Bronchial epithelial cell (primary cell): Measurements from ENCODE around the gene AP5S1. TPM values are rescaled to one million over a fixed set of nuclear protein-coding genes. Genes with fewer than 3 reads are reported as not detected.

Experiments
- DNase-seq: peaks from one replicate; pipeline ENCODE4 v3.0.0-alpha.2; 2010; ENCODE audit warnings: low read depth
- FAIRE-seq: peaks from 2 replicates; lab custom pipeline; 2011; peaks lifted over from hg19 to GRCh38; lab: Jason Lieb, UNC
- H3K27me3 ChIP-seq: 2 replicates; pipeline ENCODE4 v1.5.1; 2011; ENCODE audit warnings: low read length; ENCODE audit not compliant: control insufficient read depth, insufficient read depth
- H3K36me3 ChIP-seq: 2 replicates; pipeline ENCODE4 v1.5.1; 2011; ENCODE audit warnings: low read length; ENCODE audit not compliant: control insufficient read depth, insufficient read depth
- H3K4me3 ChIP-seq: 2 replicates; pipeline ENCODE4 v1.5.1; 2011; ENCODE audit warnings: mild to moderate bottlenecking, low read depth, low read length, control low read depth
- total RNA-seq: library from RNA; depleted of rRNA; stranded (reverse); fragments of >200 nt; gene quantifications from 2 replicates; pipeline ENCODE4 v1.2.1, GENCODE V29; 2014
- TF ChIP-seq, protein P1 (sequence below): IDR thresholded peaks from 2 replicates; pipeline ENCODE4 v1.5.1; 2011; ENCODE audit warnings: mild to moderate bottlenecking, moderate library complexity, low read length, control low read depth, inconsistent platforms; ENCODE audit not compliant: insufficient read depth, severe bottlenecking

AP5S1 gene
- total RNA-seq, 1 donor from 2014 or later, result 12.4 TPM

DNA sequence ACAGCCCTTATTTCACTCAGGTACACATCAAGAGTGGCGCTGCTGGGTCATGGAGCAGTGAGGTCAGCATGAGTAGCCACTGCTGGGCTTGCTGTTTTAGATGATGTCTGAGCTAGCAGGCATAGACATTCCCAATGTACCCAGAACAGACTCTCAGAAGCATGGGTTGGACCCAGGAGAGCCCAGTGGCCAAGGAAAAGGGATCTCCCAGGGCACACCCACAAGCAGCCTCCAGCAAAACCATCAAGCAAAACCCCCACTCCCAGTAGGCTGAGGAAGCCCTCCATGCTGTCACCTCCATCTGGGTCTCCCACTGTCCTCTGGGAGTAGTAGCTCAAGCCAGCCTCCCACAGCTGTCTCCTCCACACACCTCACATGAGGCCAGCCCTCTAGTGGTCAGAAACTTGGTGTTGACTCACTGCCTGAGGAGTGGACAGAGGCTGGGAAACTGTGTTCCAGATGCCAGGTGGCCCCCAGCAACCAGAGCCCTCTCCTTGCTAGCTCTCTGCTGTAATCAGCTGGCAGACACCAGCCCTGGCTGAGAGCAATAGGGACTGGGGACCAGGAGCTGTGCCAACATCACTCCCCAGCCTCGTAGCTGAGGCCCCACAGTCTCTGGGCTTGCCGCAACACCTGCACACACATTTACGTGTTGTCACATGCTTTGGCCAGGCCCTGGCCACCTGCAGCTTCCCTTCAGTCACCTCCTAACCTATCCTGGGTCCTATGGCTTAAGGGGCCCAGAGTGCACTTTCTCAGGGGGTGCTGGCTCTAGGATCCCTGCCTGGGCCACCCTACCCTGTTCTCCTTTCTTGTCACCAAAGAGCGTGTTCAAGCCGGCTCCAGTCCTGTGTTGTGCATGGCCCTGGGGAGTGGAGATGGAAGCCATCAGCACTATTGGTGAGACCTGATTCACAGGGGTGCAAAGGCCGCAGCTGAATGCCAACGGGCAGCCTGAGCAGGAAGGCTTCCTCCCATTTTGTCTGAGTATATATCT is 1.9 kb upstream of the AP5S1 start:
- Histone ChIP-seq H3K27me3 (no peaks in the 10 kb centered on the region), H3K4me3 (no peak overlapping the region), H3K36me3 (peaks cover 6% of the 10 kb centered on the region)
- DNase-seq (peak; percentile 63), FAIRE-seq (no peak)
- TF ChIP-seq, protein P1, sequence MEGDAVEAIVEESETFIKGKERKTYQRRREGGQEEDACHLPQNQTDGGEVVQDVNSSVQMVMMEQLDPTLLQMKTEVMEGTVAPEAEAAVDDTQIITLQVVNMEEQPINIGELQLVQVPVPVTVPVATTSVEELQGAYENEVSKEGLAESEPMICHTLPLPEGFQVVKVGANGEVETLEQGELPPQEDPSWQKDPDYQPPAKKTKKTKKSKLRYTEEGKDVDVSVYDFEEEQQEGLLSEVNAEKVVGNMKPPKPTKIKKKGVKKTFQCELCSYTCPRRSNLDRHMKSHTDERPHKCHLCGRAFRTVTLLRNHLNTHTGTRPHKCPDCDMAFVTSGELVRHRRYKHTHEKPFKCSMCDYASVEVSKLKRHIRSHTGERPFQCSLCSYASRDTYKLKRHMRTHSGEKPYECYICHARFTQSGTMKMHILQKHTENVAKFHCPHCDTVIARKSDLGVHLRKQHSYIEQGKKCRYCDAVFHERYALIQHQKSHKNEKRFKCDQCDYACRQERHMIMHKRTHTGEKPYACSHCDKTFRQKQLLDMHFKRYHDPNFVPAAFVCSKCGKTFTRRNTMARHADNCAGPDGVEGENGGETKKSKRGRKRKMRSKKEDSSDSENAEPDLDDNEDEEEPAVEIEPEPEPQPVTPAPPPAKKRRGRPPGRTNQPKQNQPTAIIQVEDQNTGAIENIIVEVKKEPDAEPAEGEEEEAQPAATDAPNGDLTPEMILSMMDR, result peak; percentile 85

DNA sequence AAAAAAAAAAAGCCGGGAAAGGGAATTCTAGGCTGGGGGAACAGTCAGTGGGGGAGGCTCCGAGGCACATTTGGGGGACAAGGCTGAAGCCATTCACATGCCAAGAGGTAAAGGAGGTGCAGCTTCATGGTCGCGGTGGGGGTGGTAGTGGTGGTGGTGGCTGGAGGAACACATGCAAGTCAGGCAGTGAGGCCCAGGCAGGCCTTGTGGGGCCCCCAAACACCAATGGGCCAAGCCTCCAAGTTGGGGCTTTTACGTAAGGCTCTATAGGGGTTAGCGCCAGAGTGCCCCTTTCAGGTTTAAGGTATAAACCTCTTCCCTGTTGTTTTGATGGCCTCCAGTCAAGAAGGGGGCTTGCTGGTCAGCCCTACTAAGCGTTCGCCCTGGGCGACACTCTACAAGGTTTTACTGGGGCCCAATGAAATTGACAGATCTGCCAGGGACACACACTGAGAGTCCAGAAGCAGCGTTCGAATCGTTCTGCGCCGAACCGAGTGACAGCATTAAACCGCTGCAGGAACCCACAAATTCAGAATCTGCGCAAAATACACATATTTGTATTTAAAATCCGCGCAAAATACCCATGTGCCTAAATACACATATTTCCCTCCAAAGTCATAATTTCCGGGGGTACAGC is 818 bp upstream of the AP5S1 start:
- FAIRE-seq (no peak), DNase-seq (no peak)
- Histone ChIP-seq H3K27me3 (no peaks in the 10 kb centered on the region), H3K4me3 (peak overlapping the region; percentile 56), H3K36me3 (peaks cover 16% of the 10 kb centered on the region)
- TF ChIP-seq, protein P1, result no peak

DNA sequence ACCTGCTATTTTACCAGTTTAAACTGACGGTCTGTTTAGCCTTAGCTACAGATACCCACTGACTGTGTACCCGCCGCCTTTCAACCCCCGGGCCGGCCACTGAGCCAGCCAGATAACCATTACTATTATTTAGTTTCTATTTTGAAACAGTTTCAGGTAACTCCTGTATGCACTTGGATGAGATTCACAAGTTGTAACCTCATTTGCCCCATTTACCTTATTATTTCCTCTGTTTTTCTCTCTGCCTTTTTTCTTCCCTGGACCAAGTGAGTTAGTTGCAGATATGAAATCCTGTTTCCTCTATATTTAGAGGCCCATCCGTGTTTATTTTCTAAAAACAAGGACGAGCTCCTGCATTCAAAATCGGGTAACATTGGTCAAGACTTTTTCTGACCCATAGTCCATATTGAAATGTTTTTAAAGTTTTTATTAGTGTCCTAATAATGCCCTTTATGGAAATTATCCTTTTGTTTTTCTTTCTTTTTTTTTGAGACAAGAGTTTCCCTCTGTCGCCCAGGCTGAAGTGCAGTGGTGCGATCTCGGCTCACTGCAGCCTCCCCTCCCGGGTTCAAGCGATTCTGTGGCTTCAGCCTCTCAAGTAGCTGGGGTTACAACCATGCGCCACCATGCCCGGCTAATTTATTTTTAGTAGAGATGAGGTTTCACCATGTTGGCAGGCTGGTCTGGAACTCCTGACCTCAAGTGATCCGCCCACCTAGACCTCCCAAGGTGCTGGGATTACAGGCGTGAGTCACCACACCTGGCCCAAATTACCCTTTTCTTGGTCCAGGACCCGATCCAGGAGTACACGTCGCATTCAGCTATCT is 767 bp downstream of the AP5S1 start:
- H3K4me3 ChIP-seq, result peak overlapping the region; percentile 56
- FAIRE-seq (no peak), DNase-seq (no peak)
- H3K36me3 ChIP-seq, result peaks cover 19% of the 10 kb centered on the region
- TF ChIP-seq, protein P1, result no peak
- no peaks in the 10 kb centered on the region for H3K27me3 ChIP-seq

DNA sequence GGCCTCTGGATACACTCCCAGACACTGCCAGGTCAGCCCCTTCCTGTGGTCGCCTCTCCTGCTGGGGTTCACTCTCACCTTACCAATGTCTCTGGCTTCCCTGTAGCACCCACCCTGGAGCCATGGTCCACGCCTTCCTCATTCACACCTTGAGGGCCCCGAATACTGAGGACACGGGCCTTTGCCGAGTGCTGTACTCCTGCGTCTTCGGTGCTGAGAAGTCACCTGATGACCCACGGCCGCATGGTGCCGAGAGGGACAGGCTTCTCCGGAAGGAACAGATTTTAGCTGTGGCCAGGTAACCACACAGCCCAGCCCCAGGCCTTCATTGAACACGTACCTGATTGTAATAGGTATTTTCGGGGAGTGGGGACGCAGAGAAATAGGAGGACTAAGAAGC is 1.6 kb downstream of the AP5S1 start:
- no peak overlapping the region for H3K4me3 ChIP-seq
- no peaks in the 10 kb centered on the region for H3K27me3 ChIP-seq
- no peak for DNase-seq
- H3K36me3 ChIP-seq, result peaks cover 19% of the 10 kb centered on the region
- FAIRE-seq, result no peak
- TF ChIP-seq, protein P1, result no peak

DNA sequence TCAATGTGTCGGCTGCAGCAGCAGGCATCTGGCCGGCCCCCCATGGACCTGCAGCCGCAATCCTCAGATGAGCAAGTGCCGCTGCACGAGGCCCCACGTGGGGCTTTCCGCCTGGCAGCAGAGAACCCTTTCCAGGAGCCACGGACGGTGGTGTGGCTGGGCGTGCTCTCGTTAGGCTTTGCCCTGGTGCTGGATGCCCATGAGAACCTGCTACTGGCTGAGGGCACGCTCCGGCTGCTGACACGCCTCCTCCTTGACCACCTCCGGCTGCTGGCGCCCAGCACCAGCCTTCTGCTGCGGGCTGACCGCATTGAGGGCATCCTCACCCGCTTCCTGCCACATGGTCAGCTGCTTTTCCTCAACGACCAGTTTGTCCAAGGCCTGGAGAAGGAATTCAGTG is 3.5 kb downstream of the AP5S1 start:
- TF ChIP-seq, protein P1, result no peak
- H3K4me3 ChIP-seq, result no peak overlapping the region
- DNase-seq, result no peak
- no peak for FAIRE-seq
- no peaks in the 10 kb centered on the region for H3K27me3 ChIP-seq
- H3K36me3 ChIP-seq, result peaks cover 19% of the 10 kb centered on the region
